Activated B cell treated with CpG ODN at 0.5 μM for 24 hours (primary cell): ENCODE measurements around the gene TECPR2. TPM values are rescaled to one million over a fixed set of nuclear protein-coding genes. Genes with fewer than 3 reads are reported as not detected.

Experiments used
- ATAC-seq: fragments of 200-7000 bp; cut with Tn5 transposase; one replicate; pipeline ENCODE4 v1.10.0; 2021; ENCODE audit warnings: low read depth, mild to moderate bottlenecking, moderate library complexity
- CTCF ChIA-PET: fragments of 350-600 bp; sonication (Branson Sonifier 250); formaldehyde crosslinking; loops from one replicate; lab custom pipeline; 2021; ENCODE audit warnings: antibody characterized with exemption; lab: Charles Lee
- POLR2A ChIA-PET: fragments of 350-600 bp; sonication (Branson Sonifier 250); formaldehyde crosslinking; loops from one replicate; lab custom pipeline; 2021; ENCODE audit warnings: antibody characterized with exemption; lab: Charles Lee
- DNase-seq: peaks from one replicate; pipeline ENCODE4 v3.0.0; 2022
- H3K27ac Mint-ChIP-seq: one replicate; pipeline ENCODE4 v1.8.0; 2020; ENCODE audit warnings: mixed read lengths
- H3K27me3 Mint-ChIP-seq: one replicate; pipeline ENCODE4 v1.8.0; 2021; ENCODE audit warnings: mixed read lengths
- H3K36me3 Mint-ChIP-seq: one replicate; pipeline ENCODE4 v1.8.0; 2021; ENCODE audit warnings: low read depth, mixed read lengths
- H3K4me1 Mint-ChIP-seq: one replicate; pipeline ENCODE4 v1.8.0; 2021; ENCODE audit warnings: mixed read lengths
- H3K4me3 Mint-ChIP-seq: one replicate; pipeline ENCODE4 v1.8.0; 2020; ENCODE audit warnings: mild to moderate bottlenecking, mixed read lengths
- H3K9me3 Mint-ChIP-seq: one replicate; pipeline ENCODE4 v1.8.0; 2020; ENCODE audit warnings: mixed read lengths
- CTCF ChIP-seq: fragments of 200-600 bp; IDR thresholded peaks from one replicate; pipeline ENCODE4 v1.8.0; 2022; ENCODE audit warnings: antibody characterized with exemption, mild to moderate bottlenecking
- intact Hi-C: fragments of 100-400 bp; cut with micrococcal nuclease; formaldehyde crosslinking; loops from one replicate; pipeline ENCODE4 v1.15.1; 2024
- total RNA-seq: library from RNA; stranded (reverse); gene quantifications from 2 replicates; pipeline ENCODE4 v1.2.3, GENCODE V29; 2022

The TECPR2 gene
- total RNA-seq, 1 donor from 2014 or later = 9.9 TPM

GRCh38 chr14:102373110-102373509, 10.4 kb downstream of the TECPR2 start:
- ChIA-PET CTCF (no interaction called here), POLR2A (no interaction called here)
- TF ChIP-seq CTCF = no peak
- Mint-ChIP-seq H3K4me3 (no peak overlapping the region), H3K27me3 (no peaks in the 10 kb centered on the region), H3K27ac (no peak overlapping the region), H3K9me3 (no peaks in the 10 kb centered on the region), H3K36me3 (peaks cover 14% of the 10 kb centered on the region), H3K4me1 (peaks cover 10% of the 10 kb centered on the region)
- no peak for ATAC-seq
- DNase-seq = no peak
- intact Hi-C loops = no loop called here

GRCh38 chr14:102374264-102374663, 11.5 kb downstream of the TECPR2 start:
- Mint-ChIP-seq H3K4me1 (peaks cover 4% of the 10 kb centered on the region), H3K27ac (no peak overlapping the region), H3K36me3 (peaks cover 23% of the 10 kb centered on the region), H3K9me3 (no peaks in the 10 kb centered on the region), H3K4me3 (no peak overlapping the region), H3K27me3 (no peaks in the 10 kb centered on the region)
- no peak for TF ChIP-seq CTCF
- CTCF ChIA-PET = no interaction called here
- intact Hi-C loops = no loop called here
- POLR2A ChIA-PET = no interaction called here
- DNase-seq = no peak
- no peak for ATAC-seq

DNA sequence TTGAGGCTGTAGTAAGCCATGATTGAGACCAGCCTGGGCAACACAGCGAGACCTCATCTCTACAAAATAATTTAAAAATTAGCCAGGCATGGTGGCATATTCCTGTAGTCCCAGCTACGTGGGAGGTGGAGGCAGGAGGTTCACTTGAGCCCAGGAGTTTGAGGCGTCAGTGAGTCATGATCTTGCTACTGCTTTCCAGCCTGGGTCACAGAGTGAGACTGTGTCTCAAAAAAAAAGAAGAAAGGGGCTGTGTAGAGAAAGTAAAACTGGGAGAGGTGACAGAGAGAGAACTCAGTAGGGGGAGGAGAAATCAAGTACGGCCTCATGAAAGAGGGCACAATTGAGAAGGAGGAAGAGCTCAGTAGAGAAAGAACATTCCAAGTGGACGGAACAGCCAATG, 12.4 kb downstream of the TECPR2 start:
- ATAC-seq = no peak
- intact Hi-C loops = no loop called here
- Mint-ChIP-seq H3K27ac (no peak overlapping the region), H3K4me3 (no peak overlapping the region), H3K27me3 (no peaks in the 10 kb centered on the region), H3K9me3 (no peaks in the 10 kb centered on the region), H3K4me1 (peaks cover 4% of the 10 kb centered on the region), H3K36me3 (peaks cover 25% of the 10 kb centered on the region)
- ChIA-PET CTCF (interaction anchor here (0.7 kb wide), 1 partner anchor 980 kb away, joined by 3 read pairs; no protein-coding TSS in a partner anchor), POLR2A (no interaction called here)
- no peak for TF ChIP-seq CTCF
- no peak for DNase-seq

- ATAC-seq (no peak), DNase-seq (no peak)
- no peaks in the 10 kb centered on the region for H3K27me3 Mint-ChIP-seq
- no peaks in the 10 kb centered on the region for H3K4me1 Mint-ChIP-seq
- no peak for TF ChIP-seq CTCF
- CTCF ChIA-PET = no interaction called here
- H3K4me3 Mint-ChIP-seq = no peak overlapping the region
- H3K9me3 Mint-ChIP-seq = no peaks in the 10 kb centered on the region
- POLR2A ChIA-PET = no interaction called here
- H3K27ac Mint-ChIP-seq = no peak overlapping the region
- peaks cover 26% of the 10 kb centered on the region for H3K36me3 Mint-ChIP-seq
- intact Hi-C loops = no loop called here
Observed at GRCh38 chr14:102377696-102378095, 15.0 kb downstream of the TECPR2 start.

DNA sequence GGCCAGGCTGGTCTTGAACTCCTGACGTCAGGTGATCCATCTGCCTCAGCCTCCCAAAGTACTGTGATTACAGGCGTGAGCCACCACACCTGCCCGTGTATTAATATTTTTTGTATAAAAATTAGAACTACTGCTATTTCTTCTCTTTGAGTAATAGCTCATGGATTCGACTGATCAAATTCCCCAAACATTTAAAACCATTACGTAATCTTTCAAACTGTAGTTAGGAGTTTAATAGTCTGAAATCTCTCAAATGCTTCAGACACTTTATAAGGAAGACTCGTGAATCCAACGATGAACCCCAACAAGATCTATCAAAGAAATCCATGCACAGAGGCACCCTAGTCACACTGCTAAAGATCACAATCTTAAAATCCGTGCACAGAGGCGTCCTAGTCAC, 16.1 kb downstream of the TECPR2 start:
- no peak for TF ChIP-seq CTCF
- Mint-ChIP-seq H3K4me3 (no peak overlapping the region), H3K36me3 (peaks cover 26% of the 10 kb centered on the region), H3K4me1 (no peaks in the 10 kb centered on the region), H3K27ac (no peak overlapping the region), H3K9me3 (no peaks in the 10 kb centered on the region), H3K27me3 (no peaks in the 10 kb centered on the region)
- intact Hi-C loops = no loop called here
- POLR2A ChIA-PET = no interaction called here
- DNase-seq (no peak), ATAC-seq (no peak)
- CTCF ChIA-PET = no interaction called here
